Stimulated activated CD4-positive, alpha-beta T cell treated with anti-CD3 and anti-CD28 coated beads, Interleukin-15, amount 100 ng/mL, for 24 hours (primary cell): ENCODE data around the gene FIBCD1.

ENCODE experiments used
- DNase-seq: peaks from one replicate; pipeline ENCODE4 v3.0.0-alpha.2; 2020

FIBCD1 gene, protein sequence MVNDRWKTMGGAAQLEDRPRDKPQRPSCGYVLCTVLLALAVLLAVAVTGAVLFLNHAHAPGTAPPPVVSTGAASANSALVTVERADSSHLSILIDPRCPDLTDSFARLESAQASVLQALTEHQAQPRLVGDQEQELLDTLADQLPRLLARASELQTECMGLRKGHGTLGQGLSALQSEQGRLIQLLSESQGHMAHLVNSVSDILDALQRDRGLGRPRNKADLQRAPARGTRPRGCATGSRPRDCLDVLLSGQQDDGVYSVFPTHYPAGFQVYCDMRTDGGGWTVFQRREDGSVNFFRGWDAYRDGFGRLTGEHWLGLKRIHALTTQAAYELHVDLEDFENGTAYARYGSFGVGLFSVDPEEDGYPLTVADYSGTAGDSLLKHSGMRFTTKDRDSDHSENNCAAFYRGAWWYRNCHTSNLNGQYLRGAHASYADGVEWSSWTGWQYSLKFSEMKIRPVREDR

DNA sequence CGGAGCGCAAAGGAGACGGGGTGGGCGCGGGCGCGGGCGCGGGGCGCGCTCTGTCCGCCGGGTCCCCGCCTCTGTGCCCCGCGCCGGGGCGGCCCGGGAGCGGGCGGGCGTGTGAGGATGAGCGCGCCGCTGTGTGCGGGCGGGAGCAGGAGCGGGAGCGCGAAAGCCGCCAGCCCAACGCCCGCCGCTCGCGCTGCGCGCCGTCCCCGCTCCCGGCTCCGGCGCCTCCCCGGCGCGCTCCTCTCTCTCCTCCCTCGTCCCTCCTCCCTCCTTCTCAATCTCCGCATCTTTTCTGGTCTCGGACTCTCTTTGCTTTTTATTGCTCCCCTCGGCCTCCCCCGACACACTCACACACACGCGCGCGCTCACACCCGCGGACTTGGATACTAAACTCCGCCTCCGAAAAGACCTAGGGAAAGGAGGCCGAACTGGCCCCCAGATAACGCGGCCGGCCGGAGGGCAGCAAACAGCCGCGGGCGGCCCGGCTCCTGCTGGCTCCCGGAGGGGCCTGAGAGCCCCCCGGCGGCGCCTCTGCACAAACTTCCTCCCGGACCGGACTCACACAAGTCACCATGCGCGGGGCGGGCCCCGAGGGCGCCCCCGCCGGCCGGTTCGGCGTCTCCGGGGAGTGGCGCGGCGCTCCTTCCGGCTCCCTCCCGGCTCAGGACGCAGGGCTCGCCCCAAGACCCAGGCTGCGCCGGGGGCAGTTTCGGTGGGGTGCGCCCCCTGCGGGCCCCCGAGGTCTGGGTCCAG, at the start of gene FIBCD1:
Gene FIBCD1 (minus strand): TSS at position 596 of the 753 bp plus-strand sequence. CDS start 640 bp downstream, outside the sequence.
- DNase-seq, result peak; percentile 54

DNA sequence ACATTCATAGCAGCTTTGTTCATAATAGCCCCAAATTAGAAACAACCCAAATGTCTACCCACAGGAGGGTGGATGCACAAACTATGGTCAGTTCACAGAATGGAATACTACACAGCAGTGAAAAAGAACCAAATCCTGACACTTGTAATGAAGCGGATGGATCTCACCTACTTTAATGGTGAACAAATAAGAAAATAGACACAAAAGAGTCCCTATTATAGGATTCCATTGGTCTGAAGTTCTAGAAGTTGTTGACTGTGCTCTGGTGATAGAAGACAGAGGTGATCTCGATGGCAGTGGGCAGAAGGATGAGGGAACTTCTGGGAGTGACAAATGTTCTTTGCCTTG, 49.3 kb upstream of the FIBCD1 start:
- DNase-seq, result no peak

DNA sequence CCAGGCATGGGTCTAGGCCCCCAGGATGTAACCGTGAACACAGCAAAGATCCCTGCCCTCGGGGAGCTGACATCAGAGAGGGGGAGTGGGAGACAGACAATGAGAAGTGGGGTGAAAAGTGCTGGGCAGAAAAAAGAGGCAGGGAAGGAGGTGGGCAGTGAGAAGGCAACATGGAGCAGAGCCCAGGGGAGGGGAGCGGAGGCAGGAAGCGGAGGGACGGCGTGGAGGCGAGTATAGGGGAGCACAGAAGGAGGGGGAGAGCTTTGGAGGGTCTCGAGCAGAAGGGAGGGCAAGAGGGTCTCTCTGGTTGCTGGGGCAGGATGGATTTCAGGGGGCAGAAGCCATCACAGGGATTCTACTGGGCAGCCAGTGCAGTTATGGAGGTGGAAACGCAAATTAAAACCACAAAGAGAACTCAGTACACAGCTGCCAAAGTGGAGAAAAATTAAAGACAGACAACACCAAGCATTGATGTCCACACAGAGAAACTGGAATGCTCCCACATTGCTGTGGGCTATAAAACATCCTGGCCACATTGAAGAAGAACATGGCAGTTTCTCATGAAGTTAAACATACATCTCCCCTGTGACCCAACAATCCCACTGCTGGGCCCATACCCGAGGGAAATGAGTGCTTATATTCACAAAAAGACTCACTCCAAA, 48.8 kb upstream of the FIBCD1 start:
- no peak for DNase-seq

DNA sequence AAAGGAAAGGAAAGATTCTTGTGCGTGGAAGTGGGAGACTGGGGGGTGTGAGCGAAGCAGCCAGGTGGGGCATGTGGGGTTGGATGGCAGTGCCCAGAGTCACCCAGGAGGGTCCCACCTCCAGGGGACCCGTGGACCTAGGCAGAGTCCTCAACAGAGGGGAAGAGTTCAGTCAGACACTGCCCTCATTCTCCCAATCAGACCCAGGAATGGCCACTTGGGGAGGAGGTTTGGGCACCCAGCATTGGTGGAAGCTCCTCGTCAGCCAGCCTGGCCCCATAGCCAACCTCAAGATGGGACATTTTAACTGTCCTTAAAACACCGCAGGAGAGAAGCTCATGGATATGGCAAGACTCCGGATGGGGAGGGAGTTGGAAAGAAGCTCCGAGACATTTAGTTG, 48.0 kb upstream of the FIBCD1 start:
- DNase-seq, result no peak

DNA sequence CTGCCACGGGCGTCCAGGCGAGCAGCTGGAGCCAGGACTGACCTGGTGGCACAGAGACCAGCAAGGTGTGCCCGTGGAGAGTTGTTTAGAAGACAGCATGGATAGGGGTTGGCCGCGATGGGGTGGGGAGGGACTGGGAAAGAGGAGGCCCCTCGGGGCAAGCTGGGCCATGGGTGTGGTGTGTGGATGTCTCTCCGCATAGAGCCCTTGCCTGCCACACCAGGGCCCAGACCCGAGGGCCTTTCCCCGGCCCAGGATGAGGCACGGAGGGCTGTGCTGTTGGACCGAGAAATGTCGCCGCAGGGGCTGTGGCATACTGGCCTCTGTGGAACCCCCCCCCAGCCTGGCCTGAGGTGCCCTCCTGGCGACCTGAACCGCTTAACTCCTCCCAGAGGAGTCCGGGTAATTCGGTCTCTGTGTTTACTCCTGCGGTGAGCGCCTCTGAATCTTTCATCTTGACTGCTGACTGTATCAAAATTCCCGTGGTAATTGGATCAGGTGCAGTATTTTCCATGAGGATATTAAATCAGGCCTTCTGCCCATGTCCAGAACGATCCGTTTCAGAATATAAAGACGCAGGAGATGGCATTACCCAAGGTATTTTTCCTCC, 47.4 kb upstream of the FIBCD1 start:
- no peak for DNase-seq

DNA sequence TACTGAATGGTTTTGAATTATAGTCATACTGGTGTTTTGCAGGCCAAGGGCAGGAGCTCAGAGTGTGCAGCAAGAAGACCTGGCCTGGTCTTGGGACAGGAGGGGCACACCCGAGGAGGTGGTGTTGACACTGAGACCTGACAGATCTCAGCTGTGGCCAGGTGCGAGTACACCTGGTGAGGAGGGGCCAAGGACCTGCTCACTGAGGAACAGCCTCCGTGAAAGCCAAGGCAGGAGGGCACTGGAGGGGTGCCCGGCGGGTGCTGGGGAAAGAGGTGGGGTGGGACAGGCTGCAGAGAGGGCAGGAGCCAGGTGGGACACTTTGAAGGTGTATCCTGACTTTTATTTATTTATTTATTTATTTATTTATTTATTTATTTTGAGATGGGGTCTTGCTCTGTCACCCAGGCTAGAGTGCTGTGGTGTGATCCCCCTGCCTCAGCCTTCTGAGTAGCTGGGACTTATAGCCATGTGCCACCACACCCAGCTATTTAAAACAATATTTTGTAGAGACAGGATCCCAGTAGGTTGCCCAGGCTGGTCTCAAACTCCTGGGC, 46.6 kb upstream of the FIBCD1 start:
- DNase-seq, result no peak

DNA sequence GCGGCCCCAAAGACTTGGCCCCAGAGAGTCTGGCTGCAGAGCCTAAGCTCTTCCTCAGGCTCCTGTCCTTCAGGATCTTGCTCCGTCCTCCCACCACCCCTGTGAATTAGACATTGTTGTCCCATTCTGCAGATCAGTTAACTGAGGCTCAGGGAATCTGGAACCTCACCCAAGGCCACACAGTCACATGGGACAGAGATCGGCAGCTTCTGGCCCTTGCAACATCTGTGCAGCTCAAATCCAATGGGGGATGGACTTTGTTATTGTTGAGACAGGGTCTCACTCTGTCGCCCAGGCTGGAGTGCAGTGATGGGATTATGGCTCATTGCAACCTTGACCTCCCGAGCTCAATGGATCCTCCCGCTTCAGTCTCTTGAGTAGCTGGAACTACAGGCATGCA, 46.0 kb upstream of the FIBCD1 start:
- DNase-seq, result no peak

DNA sequence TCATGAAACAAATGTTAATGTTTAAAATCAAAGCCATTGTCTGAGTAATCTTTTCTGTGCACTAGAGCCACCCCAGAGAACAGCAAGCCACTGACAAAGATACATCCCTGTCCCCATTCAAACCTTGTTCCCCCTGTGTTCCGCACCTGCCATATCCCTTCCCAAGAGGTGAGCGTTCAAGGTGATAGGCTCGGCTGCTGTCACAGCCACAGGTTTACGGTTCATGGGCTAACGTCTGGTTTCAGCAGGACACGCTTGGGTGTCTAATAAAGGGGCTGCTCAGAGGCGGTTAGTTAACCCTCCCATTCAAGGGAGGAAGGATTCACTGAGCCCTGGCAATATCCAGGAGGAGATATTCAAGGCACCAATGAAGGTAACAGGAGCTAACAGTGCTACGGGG, 45.5 kb upstream of the FIBCD1 start:
- DNase-seq, result no peak

DNA sequence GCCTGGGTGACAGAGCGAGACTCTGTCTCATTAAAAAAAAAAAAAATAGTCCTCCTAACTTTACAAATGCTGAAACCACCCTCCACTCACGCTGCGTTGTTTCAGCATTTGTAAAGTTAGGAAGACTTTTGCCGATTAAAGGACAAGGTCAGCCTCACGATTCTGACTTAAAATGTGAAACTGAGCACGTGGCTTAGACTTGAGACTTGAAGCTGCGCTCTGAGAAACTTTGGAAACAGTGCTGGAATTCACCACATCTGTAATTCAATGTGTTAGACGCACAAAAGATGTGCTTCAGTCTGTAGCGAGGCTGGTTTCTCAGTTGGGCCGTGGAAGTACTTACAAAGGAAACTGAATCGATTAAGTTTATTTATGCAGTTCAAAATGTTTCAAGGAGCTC, 44.9 kb upstream of the FIBCD1 start:
- no peak for DNase-seq

DNA sequence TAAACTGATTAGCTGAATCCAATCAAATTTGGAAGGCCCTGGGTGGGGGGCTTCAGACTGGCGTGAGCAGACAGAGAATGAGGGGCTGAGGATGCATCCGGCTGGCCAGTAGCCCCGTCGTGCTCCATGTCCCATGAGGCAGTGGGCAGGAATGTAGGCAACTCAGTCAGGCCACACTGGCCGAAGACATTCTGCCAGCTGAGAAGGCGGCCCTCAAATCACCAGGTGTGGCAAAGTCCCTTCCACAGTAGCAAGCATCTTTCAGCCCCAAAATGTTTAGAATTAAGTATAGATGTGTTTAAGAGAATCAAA, 44.3 kb upstream of the FIBCD1 start:
- no peak for DNase-seq

DNA sequence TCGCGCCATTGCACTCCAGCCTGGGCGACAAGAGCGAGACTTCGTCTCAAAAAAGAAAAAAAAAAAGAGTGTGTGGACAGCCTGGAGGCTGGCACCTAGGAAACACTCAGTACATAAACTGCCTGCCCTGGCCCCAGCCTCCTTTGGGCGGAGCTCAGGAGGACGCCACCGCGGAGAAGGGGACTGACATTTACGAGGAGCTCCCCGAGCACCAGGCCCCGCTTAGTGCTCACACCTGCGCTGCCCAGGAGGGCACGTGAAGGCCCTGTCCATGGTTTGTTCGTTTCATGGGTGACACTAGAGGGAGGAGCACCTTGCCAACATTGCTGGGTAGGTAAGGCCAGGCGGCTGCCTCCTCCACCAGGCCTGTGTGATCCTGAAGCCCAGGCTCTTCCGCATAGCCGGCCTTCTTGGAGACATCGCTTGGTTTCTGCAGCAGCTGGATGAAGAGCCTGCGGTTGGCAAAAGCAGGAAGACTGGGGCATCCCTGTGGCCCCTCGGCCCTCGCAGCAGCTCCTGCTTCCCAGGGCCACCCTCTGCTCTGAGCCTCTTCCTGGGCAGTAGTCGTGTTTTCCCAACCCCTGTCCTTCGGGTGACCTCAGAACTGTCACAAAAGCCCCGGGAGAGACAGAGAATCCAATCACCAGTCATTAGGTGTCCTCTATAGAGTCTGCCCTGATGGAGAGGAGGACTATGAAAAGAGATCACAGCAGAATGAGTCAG, 43.8 kb upstream of the FIBCD1 start:
- no peak for DNase-seq

DNA sequence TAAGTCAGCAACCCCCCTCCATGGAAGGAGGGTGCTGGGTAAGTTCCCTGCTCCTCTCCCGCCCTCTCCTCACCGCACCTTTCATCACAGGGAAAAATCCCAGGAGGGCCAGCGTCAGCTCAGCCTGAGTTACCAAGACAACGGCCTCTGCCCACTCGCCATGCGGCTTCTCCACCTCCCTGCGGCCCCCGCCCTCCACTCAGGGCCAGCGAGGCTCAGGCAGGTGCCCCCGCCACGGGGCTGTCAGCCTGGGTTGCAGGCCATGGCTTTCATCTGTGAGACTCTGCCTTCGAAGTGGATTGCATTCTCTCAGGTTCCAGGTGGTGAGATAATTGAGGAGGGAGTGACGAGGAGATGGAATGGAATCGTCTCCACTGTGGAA, 42.7 kb upstream of the FIBCD1 start:
- no peak for DNase-seq

DNA sequence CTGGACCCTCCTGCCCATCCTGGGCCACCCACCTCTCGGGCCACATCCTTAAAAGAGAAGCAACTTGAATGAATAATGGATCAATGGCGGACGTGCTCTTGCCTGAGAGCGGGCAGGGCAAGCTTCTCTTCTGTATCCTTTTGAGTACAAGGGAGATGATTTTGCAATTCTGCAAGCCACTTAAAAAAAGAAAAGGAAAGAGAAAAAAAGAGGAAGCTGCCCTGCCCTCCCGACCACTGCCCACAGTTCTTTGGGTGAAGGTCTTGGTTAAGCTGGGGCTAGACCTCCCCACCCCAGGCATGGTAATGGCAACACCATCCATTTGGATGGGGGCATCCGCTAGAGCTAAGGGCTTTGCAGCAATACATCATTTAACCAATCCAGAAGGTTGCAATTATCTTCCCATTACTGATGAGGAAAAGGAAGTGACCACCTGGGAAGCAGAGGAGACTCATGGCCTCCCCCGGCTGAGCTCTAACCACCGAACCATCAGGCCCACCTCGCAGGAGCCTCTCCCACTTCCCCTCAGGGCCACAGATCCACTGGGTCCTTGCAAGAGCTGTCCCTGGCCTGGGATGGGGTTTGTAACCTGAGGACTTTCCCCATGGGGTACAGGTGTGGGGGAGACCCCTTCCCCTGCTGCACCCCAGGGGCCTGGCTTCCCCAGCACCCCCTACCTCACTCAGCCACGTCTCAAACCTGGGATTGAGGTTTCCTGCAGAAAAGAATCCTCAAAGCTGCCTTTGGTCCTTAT, 42.1 kb upstream of the FIBCD1 start:
- no peak for DNase-seq

DNA sequence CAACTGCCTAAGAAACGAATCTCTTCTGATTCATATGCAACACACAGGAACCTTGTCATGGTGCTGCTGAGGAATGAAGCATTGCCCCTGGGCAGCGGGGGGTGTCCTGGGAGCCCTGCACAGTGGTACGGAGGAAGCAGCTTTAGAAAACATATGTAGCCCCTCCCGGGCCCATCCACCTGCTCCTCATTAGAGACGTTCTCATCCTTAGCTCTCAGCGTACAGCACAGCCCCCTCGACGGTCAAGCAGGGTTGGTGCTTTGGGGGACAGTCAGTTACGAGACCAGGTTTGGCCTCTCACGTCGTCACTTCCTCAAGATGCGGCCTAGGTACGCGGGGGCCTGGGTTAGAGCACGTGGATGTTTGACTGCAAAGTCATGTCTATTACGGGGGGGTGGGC, 41.5 kb upstream of the FIBCD1 start:
- DNase-seq, result no peak

DNA sequence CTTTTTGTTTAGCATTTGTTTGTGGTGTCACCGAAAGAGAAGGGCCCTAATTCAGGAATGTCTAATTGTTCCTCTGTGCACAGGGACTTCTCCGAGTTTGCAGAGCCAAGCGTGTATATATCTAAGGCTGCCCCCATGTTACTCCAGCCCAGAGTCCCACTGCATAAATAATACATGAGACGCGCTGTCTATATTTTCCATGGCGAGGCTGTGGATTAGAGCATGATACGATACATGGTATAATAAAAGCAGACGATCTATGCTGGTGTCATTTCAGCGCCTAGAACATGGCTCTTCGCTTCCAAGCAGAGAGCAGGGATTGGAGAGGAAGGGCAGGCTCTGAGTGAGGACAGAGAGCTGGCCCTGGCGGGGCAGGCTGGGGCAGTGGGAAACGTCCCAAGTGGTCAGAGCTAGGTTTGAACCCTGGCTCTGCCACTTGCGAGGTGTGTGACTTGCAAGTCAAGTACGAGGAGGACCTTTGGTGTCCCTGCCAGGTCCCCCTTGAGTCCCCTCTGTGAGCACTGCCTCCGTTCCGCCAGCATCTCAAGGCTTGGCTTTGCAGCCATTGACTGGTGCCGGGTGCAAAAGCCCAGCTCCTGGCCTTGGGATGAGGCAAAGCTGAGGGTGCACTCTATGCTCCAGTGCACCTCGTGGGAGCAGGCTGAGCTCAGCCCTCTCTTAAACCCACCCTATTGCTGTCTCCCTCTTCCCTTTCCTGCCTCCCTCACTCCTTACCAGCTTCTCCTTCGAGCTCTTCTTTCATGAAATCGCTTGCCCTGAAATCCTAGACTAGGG, 40.7 kb upstream of the FIBCD1 start:
- no peak for DNase-seq

DNA sequence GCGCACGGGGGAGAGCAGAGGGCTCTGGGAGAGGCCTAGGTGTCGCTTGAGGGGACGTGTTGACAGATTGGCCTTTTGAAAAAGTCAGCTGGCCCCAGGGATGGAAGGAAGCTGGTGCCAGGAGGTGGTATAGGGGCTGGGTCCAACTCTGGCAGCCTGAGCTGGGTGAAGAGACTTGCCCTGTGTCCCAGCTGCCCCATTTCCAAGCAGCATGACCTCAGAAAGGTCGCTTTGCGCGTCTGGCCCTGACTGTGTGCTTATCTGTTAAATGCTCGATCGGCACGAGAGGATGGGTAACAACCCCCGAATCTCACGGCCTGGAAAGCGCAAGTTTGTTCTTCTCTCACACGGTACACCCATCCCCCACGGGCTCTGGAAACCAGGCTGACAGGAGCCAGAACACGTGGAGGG, 38.8 kb upstream of the FIBCD1 start:
- no peak for DNase-seq

DNA sequence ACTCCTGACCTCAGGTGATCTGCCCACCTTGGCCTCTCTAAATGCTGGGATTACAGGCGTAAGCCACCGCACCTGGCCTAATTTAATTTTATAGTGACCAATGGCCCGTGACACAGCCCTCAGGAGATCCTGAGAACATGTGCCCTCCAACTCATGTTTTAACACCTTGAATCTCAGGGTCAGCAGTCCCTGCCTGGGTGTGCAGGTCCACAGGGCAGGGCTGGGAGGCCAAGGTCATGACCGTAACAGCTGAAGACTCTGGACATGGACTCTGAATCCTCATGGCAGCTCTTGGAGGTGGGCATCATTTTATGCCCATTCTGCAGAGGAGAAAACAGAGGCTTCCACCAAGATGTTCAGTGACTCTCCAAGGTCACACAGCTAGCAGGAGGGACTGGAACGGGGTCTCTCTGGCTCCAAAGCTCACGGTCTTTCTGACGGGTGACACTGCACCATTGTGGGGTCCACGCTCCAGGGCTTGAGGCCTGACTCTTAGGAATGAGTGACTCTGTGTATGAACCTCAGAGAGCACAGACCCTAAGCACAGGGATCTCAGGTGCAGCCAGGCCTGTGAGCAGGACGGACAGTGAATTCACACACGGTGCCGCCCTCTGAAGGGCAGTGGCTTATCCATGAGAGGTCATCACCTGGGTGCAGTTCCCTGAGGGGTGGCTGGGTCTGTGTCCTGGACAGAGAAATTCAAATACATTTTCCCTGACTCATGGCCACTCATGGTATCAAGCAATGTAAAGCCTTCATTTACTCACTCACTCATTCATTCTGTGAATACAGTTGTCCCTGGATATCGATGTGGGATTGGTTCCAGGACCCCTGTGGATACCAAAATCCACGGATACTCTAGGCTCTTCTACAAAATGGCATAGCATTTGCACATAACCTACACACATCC, 37.1 kb upstream of the FIBCD1 start:
- DNase-seq, result no peak

DNA sequence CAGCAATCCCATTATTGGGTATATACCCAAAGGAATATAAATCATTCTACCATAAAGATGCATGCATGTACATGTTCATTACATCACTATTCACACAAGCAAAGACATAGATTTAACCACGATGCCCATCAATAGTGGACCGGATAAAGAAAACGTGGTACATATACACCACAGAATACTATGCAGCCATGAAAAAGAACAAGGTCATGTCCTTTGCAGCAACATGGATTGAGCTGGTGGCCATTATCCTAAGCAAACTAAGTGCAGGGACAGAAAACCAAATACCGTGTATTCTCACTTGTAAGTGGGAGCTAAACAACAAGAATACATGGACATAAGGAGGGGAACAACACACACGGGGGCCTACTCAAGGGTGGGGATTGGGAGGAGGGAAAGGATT, 36.1 kb upstream of the FIBCD1 start:
- DNase-seq, result no peak

DNA sequence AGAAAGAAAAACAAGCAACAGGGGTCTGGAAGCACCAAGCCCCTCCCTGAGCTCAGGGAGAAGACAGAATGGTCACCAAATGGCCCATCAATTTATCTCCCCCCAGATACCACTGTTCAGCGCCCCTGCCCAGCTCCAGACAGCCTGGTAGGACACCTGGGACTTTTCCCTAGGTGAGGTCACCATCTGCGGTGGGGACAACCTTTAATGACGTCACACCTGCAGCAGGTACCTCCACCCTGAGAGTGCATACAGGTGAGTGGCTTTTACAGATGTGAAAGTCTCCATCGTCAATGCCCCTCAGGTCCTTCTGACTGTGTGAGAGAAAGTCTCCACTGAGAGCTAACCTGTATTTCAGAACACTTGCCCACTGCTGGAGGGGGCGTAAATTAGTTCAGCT, 35.6 kb upstream of the FIBCD1 start:
- no peak for DNase-seq
